Right lobe of liver (tissue), 6 donors: ENCODE results near the gene PTPN7. TPM values are rescaled to one million over a fixed set of nuclear protein-coding genes. Genes with fewer than 3 reads are reported as not detected.

Experiments
- ATAC-seq, 4 donors: fragments of 200-7000 bp; cut with Tn5 transposase; one replicate each; pipeline ENCODE4 v1.9.1; 2020; ENCODE audit warnings: mild to moderate bottlenecking in 4 of 4, moderate library complexity in 4 of 4
- DNase-seq, 3 donors: peaks; one replicate each; pipeline ENCODE4 v3.0.0-alpha.2; 2020
- H3K27ac ChIP-seq, 3 donors: fragments of 200-600 bp; one replicate each; pipeline ENCODE4 v1.8.0; 2022
- H3K27me3 ChIP-seq, 2 donors: fragments of 200-600 bp; one replicate each; pipeline ENCODE4 v1.8.0; 2022
- H3K36me3 ChIP-seq, 4 donors: fragments of 200-600 bp; sonication (generic) in 1 of 4; one replicate each; pipeline versions ENCODE4 v1.5.1 to v1.8.0; 2017 to 2022; ENCODE audit warnings: control low read depth in 1 of 4
- H3K4me1 ChIP-seq, 4 donors: fragments of 200-600 bp; sonication (generic) in 1 of 4; one replicate each; pipeline versions ENCODE4 v1.5.1 to v1.8.0; 2017 to 2022; ENCODE audit warnings: control low read depth in 1 of 4
- H3K4me3 ChIP-seq, 3 donors: fragments of 200-600 bp; one replicate each; pipeline ENCODE4 v1.8.0; 2022
- H3K9me3 ChIP-seq, 4 donors: fragments of 200-600 bp; sonication (generic) in 1 of 4; one replicate each; pipeline versions ENCODE4 v1.5.1 to v1.8.0; 2017 to 2022; ENCODE audit warnings: control low read depth in 1 of 4
- POLR2A ChIP-seq: fragments of 450-650 bp; IDR thresholded peaks from one replicate; pipeline ENCODE4 v1.6.1; 2017; ENCODE audit warnings: antibody characterized with exemption, mild to moderate bottlenecking
- WGBS: methylation state at CpG from one replicate; pipeline ENCODE4 v1.1.6; 2018; ENCODE audit warnings: low coverage, low lambda C conversion rate; ENCODE audit not compliant: insufficient coverage; ENCODE audit errors: missing lambda C conversion rate; 5-methylcytosine and 5-hydroxymethylcytosine counted together
- intact Hi-C, 2 donors: fragments of 100-400 bp; cut with DNase I; formaldehyde crosslinking; loops; one replicate each; pipeline versions ENCODE4 v1.11.2 to v1.14.1; 2022
- total RNA-seq, 6 experiments: library from RNA; depleted of rRNA in 2 of 6; stranded (reverse); fragments of >200 nt in 2 of 6; fragmentation: NEBNext Ultra II Directional in 3 of 6; extraction: Animal tissue kit (Norgen Biotek cat#: 25700) in 3 of 6; gene quantifications; one replicate each; pipeline versions ENCODE4 v1.1.0 to v1.2.4, GENCODE V29; 2016 to 2023
- TF ChIP-seq, protein P1 (sequence below), 4 donors: fragments of 200-600 bp in 3 of 4; fragments of 450-650 bp in 1 of 4; IDR thresholded peaks; one replicate each; pipeline versions ENCODE4 v1.5.1 to v1.8.0; 2016 to 2022; ENCODE audit warnings: antibody characterized with exemption in 4 of 4, mild to moderate bottlenecking in 2 of 4
- donor health status: DM: no; HTN: yes; CAD: no.
- donor health status: DM: no; HTN: no; CAD: no.
- donor health status: DM: no; HTN: no; CAD: no.
- donor health status: DM: no; HTN: yes; CAD: no.
- donor health status: DM: no; HTN: yes; CAD: no.

Gene PTPN7
- total RNA-seq, 6 experiments from 2014 or later: 0.18 to 5.1 (median 0.73) TPM

DNA sequence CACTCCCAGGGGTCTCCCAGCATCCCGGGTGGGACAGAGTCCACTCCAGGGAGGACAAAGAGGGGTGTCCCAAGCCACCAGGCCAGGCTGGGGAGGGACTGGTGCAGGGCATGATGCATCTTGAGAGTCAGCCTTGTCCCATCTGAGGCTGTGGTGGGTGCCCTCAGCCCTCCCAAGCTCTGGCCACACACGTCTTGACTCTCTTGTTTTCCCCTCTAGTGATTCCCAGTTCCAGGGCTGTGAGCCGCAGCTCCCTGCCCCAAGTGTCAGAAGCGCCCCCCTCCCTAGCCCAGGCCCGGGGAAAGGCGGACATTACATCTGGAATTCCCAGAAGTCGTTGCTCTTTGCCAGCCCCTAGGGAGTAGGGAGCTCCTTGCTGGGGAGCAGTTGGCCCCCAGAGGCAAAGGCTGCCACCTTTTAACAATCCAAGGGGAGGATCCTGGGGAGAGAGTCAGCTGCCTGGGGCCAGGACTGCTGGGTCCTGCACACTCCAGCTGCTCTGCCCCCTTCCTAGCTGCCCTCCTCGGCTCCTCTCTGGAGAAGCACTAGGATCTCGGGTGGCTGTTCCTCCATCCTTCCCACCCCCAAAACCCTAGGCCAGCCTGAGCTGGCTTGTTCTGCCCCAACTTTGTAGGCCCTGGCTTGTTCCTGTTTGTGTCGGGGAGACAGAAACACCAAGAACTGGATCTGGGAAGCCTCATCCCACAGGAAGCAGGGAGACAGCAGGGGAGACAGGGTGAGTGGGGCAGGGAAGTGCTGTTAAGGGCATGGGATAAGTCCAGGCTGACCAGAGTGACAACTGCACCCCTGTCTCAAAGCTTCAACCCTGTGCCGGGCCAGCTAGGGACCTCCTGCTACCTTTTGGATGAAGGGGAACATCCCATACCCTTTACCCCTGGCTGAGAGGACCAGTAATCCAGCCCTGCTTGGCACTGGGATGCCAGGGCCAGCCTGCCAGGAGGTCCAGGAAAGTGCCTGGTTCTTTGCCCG is 3.2 kb upstream of the PTPN7 start:
- Histone ChIP-seq H3K27ac (no peak overlapping the region), H3K4me3 (no peak overlapping the region), H3K27me3 (no peaks in the 10 kb centered on the region), H3K4me1 (peaks cover 0 to 7% (median 0%) of the 10 kb centered on the region in 4 donors), H3K9me3 (no peaks in the 10 kb centered on the region), H3K36me3 (no peaks in the 10 kb centered on the region)
- intact Hi-C loops: no loop called here
- ATAC-seq: no peak
- peak in 1 of 3 donors; percentile 40 for DNase-seq
- TF ChIP-seq POLR2A: no peak
- TF ChIP-seq, protein P1, sequence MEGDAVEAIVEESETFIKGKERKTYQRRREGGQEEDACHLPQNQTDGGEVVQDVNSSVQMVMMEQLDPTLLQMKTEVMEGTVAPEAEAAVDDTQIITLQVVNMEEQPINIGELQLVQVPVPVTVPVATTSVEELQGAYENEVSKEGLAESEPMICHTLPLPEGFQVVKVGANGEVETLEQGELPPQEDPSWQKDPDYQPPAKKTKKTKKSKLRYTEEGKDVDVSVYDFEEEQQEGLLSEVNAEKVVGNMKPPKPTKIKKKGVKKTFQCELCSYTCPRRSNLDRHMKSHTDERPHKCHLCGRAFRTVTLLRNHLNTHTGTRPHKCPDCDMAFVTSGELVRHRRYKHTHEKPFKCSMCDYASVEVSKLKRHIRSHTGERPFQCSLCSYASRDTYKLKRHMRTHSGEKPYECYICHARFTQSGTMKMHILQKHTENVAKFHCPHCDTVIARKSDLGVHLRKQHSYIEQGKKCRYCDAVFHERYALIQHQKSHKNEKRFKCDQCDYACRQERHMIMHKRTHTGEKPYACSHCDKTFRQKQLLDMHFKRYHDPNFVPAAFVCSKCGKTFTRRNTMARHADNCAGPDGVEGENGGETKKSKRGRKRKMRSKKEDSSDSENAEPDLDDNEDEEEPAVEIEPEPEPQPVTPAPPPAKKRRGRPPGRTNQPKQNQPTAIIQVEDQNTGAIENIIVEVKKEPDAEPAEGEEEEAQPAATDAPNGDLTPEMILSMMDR (IDR thresholded peaks at IDR 0.05): no peak
- 61% methylated on average over 5 of the region's 12 CpGs for WGBS

DNA sequence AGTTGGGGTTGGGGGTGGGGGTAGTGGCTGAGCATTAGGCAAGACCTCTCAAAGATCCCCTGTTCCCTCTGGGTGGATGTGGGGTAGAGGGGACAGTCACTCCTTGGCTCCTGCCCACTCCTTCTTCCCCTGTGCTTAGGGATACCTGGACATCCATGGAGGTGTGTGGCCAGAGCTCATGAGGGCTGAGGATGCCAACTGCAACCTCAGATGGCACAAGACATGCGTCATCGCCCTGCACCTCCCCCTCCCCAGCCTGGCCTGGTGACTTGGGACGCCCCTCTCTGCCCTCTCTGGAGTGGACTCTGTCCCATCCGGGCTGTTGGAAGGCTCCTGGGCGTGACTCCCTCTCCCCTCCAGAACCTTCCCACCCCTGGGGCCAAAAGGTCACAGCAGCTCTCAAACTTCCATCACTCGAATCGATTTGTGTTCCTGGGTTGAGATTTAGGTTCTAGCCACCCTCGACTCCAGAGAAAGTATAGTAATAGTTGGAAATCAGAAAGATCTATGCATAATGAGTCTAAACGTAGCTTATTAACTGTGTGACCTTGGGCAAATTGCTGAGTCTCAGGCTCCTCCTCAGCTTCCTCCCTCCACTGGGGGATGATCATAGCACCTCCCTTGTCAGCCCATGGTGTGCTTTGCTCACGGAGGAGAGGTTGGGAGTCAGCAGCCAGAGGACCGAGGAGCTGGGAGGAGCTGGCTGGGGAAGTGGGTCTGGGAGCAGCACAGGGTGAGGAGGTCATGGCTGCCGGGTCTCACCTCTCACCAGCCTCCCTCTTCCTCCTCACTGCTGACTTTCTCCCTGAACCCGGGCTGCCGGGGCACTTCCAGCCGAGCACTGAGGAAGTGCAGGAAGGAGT is 2.2 kb upstream of the PTPN7 start:
- intact Hi-C loops: no loop called here
- no peak for TF ChIP-seq POLR2A
- TF ChIP-seq, protein P1 (IDR thresholded peaks at IDR 0.05): no peak
- H3K36me3 ChIP-seq: no peaks in the 10 kb centered on the region
- H3K4me3 ChIP-seq: no peak overlapping the region
- H3K27ac ChIP-seq: no peak overlapping the region
- WGBS: 26% methylated on average over 3 of the region's 15 CpGs
- H3K4me1 ChIP-seq: peaks cover 0 to 7% (median 0%) of the 10 kb centered on the region in 4 donors
- ATAC-seq: peak in 3 of 4 donors; percentile 2 to 15 (median 12)
- no peaks in the 10 kb centered on the region for H3K27me3 ChIP-seq
- peak in 1 of 3 donors; percentile 42 for DNase-seq
- no peaks in the 10 kb centered on the region for H3K9me3 ChIP-seq

DNA sequence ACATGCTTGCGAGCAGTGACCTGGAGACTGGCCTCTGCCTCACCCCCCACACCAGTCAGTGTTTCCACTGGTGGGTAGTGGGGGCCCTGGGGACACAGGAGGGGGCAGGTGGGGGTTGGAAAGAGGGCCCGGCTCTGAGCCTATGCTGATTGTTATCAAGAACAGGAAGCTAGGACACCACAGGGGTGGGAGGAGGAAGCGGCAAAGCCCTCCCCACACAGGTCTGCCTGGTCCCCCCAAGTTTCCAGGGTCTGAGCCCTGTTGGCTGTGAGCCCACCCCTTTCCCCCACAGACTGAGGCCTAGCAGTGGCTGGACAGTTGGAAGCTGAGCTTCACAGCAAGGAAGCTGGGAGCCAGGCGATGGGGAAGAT is 1.6 kb upstream of the PTPN7 start:
- H3K27ac ChIP-seq: no peak overlapping the region
- ATAC-seq: peak in 3 of 4 donors; percentile 7 to 25 (median 24)
- H3K27me3 ChIP-seq: no peaks in the 10 kb centered on the region
- no peak overlapping the region for H3K4me3 ChIP-seq
- no peaks in the 10 kb centered on the region for H3K9me3 ChIP-seq
- WGBS: 83% methylated on average over 1 of the region's 4 CpGs
- H3K4me1 ChIP-seq: peaks cover 0 to 7% (median 0%) of the 10 kb centered on the region in 4 donors
- no peaks in the 10 kb centered on the region for H3K36me3 ChIP-seq
- peak in 1 of 3 donors; percentile 44 for DNase-seq
- intact Hi-C loops: no loop called here
- no peak for TF ChIP-seq POLR2A
- TF ChIP-seq, protein P1 (IDR thresholded peaks at IDR 0.05): no peak

DNA sequence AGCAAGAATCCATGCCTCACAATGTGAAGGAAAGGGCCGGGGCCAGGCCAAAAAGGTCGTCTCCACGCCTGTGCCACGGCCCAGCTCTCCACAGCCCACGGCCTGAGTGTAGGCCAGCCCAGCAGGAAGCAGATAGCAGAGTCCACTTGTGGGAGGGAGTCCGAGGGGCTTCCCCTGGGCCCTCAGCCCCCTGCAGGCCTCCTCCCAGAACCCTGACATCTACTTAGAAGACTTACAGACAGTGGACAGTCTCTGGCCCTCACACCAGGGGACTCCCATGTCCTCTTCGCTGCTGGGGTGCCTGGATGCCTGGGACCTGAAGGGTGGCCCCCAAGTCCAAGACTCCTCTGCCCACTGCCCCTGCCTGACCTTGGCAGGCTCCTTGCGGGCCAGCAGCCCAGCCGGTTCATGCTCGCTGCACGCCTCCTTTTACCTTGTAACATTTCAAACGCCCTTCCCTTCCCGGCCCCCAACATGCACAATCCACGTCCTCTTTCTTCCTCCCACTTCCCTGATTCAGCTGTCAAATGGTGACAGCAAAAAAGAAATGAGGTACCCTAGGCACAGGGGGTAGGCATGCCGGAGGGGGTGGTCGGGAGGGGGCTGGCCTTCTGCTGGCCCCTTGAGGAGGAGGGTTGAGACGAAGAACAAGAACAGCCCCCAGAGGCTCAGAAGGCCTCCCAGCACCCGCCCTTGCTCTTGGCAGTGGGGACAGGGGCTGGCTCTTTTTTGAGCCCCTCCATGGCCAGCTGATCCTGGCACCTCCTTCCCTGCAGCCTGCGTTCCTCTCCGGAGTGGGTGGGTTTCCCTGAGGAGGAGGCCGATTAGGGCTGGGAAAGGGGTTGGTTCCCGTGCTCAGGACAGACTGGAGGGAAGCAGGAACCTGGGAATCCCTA is 997 bp upstream of the PTPN7 start:
- TF ChIP-seq POLR2A: no peak
- TF ChIP-seq, protein P1 (IDR thresholded peaks at IDR 0.05): no peak
- intact Hi-C loops: no loop called here
- H3K9me3 ChIP-seq: no peaks in the 10 kb centered on the region
- no peak overlapping the region for H3K4me3 ChIP-seq
- 53% methylated on average over 9 of the region's 22 CpGs for WGBS
- peaks cover 0 to 7% (median 0%) of the 10 kb centered on the region in 4 donors for H3K4me1 ChIP-seq
- no peak overlapping the region for H3K27ac ChIP-seq
- H3K36me3 ChIP-seq: no peaks in the 10 kb centered on the region
- ATAC-seq: peak in 2 of 4 donors; percentile 6 to 7
- DNase-seq: no peak
- H3K27me3 ChIP-seq: no peaks in the 10 kb centered on the region
